Psoas muscle (tissue), 8 donors: Measurements from ENCODE around the gene HCRTR1. TPM values are rescaled to one million over a fixed set of nuclear protein-coding genes. Genes with fewer than 3 reads are reported as not detected.

Source experiments
- ATAC-seq, 4 donors: fragments of 200-7000 bp; cut with Tn5 transposase; one replicate each; pipeline ENCODE4 v1.9.1; 2020; ENCODE audit warnings: moderate library complexity in 3 of 4, mild to moderate bottlenecking in 2 of 4
- DNase-seq, 2 donors: peaks; one replicate each; pipeline ENCODE4 v3.0.0-alpha.2; 2020
- H3K27ac ChIP-seq: fragments of 200-600 bp; one replicate; pipeline ENCODE4 v1.8.0; 2022
- H3K27me3 ChIP-seq, 3 donors: fragments of 200-600 bp in 1 of 3; one replicate each; pipeline versions ENCODE4 v1.6.1 to v1.8.0; 2013 to 2022; ENCODE audit warnings: low read length in 2 of 3, mild to moderate bottlenecking in 2 of 3, moderate library complexity in 1 of 3; ENCODE audit not compliant: insufficient read depth in 3 of 3
- H3K36me3 ChIP-seq, 2 donors: fragments of 200-600 bp in 1 of 2; one replicate each; pipeline versions ENCODE4 v1.6.1 to v1.8.0; 2013 to 2022; ENCODE audit warnings: low read depth in 1 of 2, mild to moderate bottlenecking in 1 of 2, moderate library complexity in 1 of 2; ENCODE audit not compliant: insufficient read depth in 1 of 2
- H3K4me1 ChIP-seq: fragments of 200-600 bp; one replicate; pipeline ENCODE4 v1.8.0; 2022
- H3K4me3 ChIP-seq: fragments of 200-600 bp; one replicate; pipeline ENCODE4 v1.8.0; 2022; ENCODE audit warnings: mild to moderate bottlenecking
- H3K9me3 ChIP-seq: fragments of 200-600 bp; one replicate; pipeline ENCODE4 v1.8.0; 2022
- WGBS, 3 donors: extraction: QIAGEN DNeasy Blood & Tissue Kit; methylation state at CpG; one replicate each; pipeline versions ENCODE4 v1.1.6 to v1.1.7; 2013; 5-methylcytosine and 5-hydroxymethylcytosine counted together
- intact Hi-C, 2 donors: fragments of 100-400 bp; cut with DNase I; formaldehyde crosslinking; loops; one replicate each; pipeline versions ENCODE4 v1.11.0 to v1.14.2; 2022
- polyA plus RNA-seq, 3 donors: library from polyadenylated mRNA; stranded (reverse); fragments of 200-250 nt; gene quantifications; one replicate each; pipeline ENCODE4 v1.2.3, GENCODE V29; 2013
- total RNA-seq, 4 donors: library from RNA; stranded (reverse); fragmentation: NEBNext Ultra II Directional in 2 of 4; extraction: Animal tissue kit (Norgen Biotek cat#: 25700) in 2 of 4; gene quantifications; one replicate each; pipeline versions ENCODE4 v1.2.1 to v1.2.4, GENCODE V29; 2021 to 2023
- TF ChIP-seq, protein P1 (sequence below): fragments of 200-600 bp; IDR thresholded peaks from one replicate; pipeline ENCODE4 v1.8.0; 2022; ENCODE audit warnings: antibody characterized with exemption
- donor health status: healthy with polysubstance abuse.
- donor health status: DM: no; HTN: no; CAD: no; lungs with moderate emphysema.
- donor health status: Bipolar disorder and iron deficiency.
- donor health status: healthy.
- donor health status: DM: yes; HTN: yes; CAD: no.
- donor health status: DM: no; HTN: no; CAD: no.
- donor health status: DM: no; HTN: no; CAD: no.
- donor health status: DM: yes; HTN: yes; CAD: no.

The HCRTR1 gene
- total and polyA plus RNA-seq, 7 donors = 0.12 to 1.2 (median 0.34) TPM; not detected in 1

DNA sequence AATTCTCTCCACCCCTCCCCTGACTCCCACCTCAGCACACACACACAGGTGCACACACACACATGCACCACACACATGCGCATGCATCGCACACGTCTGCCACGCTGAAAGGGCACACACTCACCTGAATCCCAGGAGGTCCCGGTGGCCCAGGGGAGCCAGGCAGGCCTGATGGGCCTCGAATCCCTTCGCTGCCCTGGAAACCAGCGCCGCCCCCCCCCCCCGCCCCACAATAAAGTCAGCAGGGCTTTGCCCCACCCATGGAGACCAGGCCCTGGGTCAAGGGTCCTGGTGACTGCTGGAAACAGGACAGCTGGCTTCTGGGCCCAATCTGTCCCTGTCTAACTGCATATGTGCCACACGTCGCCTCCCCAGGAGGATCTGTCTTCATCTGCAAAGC is 45.0 kb downstream of the HCRTR1 start:
- Histone ChIP-seq H3K27ac (no peak overlapping the region), H3K27me3 (no peaks in the 10 kb centered on the region), H3K4me1 (no peaks in the 10 kb centered on the region), H3K36me3 (peaks cover 0 to 17% of the 10 kb centered on the region in 2 donors), H3K4me3 (no peak overlapping the region), H3K9me3 (no peaks in the 10 kb centered on the region)
- DNase-seq (no peak), ATAC-seq (no peak)
- intact Hi-C loops = loop anchor here in 1 of 2 donors (2.0 to 5.0 kb wide), 2 partner anchors 55 to 126 kb away; no protein-coding TSS in a partner anchor
- TF ChIP-seq, protein P1, sequence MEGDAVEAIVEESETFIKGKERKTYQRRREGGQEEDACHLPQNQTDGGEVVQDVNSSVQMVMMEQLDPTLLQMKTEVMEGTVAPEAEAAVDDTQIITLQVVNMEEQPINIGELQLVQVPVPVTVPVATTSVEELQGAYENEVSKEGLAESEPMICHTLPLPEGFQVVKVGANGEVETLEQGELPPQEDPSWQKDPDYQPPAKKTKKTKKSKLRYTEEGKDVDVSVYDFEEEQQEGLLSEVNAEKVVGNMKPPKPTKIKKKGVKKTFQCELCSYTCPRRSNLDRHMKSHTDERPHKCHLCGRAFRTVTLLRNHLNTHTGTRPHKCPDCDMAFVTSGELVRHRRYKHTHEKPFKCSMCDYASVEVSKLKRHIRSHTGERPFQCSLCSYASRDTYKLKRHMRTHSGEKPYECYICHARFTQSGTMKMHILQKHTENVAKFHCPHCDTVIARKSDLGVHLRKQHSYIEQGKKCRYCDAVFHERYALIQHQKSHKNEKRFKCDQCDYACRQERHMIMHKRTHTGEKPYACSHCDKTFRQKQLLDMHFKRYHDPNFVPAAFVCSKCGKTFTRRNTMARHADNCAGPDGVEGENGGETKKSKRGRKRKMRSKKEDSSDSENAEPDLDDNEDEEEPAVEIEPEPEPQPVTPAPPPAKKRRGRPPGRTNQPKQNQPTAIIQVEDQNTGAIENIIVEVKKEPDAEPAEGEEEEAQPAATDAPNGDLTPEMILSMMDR = no peak
- 87 to 93% (median 90%) methylated on average over 9 to 12 of the region's 12 CpGs for WGBS, 3 donors

DNA sequence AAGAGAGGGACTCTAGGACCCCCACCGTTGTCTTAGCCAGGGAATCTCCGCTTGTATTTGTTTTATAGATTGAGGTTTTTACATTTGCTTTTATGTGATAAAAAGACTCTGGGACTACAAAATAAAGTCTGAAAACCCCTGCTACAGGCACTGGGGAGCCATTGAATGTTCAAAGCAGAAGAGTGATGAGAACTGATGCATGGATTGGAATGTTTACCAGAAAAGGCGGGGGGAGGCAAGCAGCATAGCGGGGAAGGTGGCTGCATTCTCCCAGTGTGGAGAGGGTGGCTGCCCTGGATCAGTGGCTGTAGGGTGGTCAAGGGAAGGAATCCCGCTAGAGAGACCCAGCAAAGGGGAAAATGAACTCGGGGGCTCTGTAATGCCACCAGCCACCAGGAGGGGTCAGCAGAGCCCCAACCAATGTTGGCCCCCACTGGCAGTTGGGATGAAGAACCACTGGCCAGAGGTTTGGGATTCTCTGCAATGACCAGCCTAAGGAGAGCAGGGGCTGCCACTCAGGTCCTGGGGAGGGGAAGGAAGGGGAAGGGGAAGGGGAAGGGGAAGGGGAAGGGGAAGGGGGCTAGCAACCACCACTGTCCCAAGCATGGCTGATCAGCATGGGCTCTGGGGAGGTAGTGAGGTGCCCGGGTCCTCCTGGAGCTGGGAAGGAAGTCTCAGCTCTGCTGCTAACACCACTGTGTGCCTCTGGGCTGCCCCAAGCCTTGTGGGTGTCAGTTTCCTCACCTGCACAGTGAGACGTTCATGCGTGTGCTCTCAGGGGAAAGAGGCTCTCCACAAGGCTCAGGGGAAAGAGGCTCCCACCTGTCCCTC is 46.3 kb downstream of the HCRTR1 start:
- DNase-seq (peak; percentile 57 to 77), ATAC-seq (peak; percentile 65 to 85 (median 78))
- no peak overlapping the region for H3K27ac ChIP-seq
- H3K36me3 ChIP-seq = peaks cover 0 to 6% of the 10 kb centered on the region in 2 donors
- intact Hi-C loops = loop anchor here (1.0 to 5.0 kb wide), 4 partner anchors 53 to 125 kb away; no protein-coding TSS in a partner anchor
- no peaks in the 10 kb centered on the region for H3K27me3 ChIP-seq
- H3K4me3 ChIP-seq = no peak overlapping the region
- 43 to 48% (median 44%) methylated on average over 9 of the region's 9 CpGs for WGBS, 3 donors
- H3K9me3 ChIP-seq = no peaks in the 10 kb centered on the region
- H3K4me1 ChIP-seq = no peaks in the 10 kb centered on the region
- TF ChIP-seq, protein P1 = peak; percentile 86

DNA sequence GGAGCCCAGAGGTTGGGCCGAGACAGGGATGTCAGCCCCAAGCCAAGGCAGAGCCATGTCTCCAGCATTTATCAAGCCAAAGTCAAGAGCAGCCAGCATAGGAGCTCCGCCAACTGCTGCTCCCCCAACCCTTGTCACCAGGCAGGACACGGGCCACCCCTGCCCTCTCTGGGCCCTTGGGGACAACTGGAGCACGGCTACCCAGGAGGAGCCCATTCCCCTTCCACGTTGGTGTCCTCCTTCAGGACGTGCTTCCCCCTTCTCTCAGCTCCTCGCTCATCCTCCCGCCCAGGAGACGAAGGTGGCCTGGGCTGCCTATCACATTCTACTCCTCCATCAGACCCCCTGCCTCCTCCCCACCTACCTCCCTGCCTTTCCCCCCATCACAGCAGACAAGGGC is 47.0 kb downstream of the HCRTR1 start:
- Histone ChIP-seq H3K4me3 (no peak overlapping the region), H3K36me3 (peaks cover 0 to 4% of the 10 kb centered on the region in 2 donors), H3K27me3 (no peaks in the 10 kb centered on the region), H3K4me1 (peaks cover 4% of the 10 kb centered on the region), H3K27ac (no peak overlapping the region), H3K9me3 (no peaks in the 10 kb centered on the region)
- intact Hi-C loops = loop anchor here (1.0 to 5.0 kb wide), 3 partner anchors 53 to 125 kb away; no protein-coding TSS in a partner anchor
- TF ChIP-seq, protein P1 = no peak
- no peak for DNase-seq
- ATAC-seq = no peak
- WGBS, 3 donors = 86 to 91% (median 89%) methylated on average over 9 of the region's 9 CpGs

DNA sequence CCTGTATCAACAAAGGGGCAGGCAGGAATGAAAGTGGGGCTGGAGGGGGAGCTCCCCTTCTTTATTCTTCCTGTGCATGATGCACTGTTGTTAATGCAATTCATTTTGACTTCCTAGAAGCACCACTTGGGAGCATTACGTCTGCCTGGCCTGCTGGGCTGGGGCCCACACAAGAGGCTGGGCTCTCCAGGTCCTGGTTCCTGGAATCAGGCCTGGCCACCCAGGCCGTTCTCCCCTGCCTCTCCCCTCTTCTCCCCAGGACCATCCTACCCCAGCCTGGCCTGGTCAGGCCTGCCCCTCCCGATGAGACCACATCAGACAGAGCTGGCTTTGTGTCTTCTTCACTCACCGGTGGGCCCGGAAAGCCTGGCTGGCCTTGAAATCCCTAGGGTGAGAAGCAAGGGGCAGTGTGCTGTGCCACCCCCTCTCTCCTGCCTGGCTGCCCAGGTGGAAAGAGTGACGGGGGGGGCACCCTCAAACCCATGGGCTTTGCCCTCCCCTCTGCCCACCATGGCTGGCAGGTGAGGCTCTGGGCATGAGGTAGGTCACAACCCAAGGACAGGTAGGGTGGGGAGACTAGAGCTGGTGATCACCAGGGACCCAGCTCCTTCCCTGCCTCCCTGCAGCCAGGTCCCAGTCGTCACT is 47.9 kb downstream of the HCRTR1 start:
- Histone ChIP-seq H3K27ac (no peak overlapping the region), H3K4me1 (peaks cover 13% of the 10 kb centered on the region), H3K36me3 (peaks cover 0 to 4% of the 10 kb centered on the region in 2 donors), H3K27me3 (no peaks in the 10 kb centered on the region), H3K9me3 (no peaks in the 10 kb centered on the region), H3K4me3 (no peak overlapping the region)
- ATAC-seq (no peak), DNase-seq (no peak)
- TF ChIP-seq, protein P1 = no peak
- WGBS, 3 donors = 83 to 89% (median 87%) methylated on average over 7 of the region's 7 CpGs
- intact Hi-C loops = loop anchor here in 1 of 2 donors (2.0 to 5.0 kb wide), 2 partner anchors 52 to 77 kb away; no protein-coding TSS in a partner anchor
